Body of pancreas (tissue), 4 donors: Measurements from ENCODE around the gene KDM4B. TPM values are rescaled to one million over a fixed set of nuclear protein-coding genes. Genes with fewer than 3 reads are reported as not detected.

Experiments used
- ATAC-seq: fragments of 150-250 bp; one replicate; pipeline ENCODE4 v1.9.1; 2016
- DNase-seq, 4 donors: peaks; one replicate each; pipeline ENCODE4 v3.0.0-alpha.2; 2019
- H3K27ac ChIP-seq, 4 donors: fragments of 200-600 bp; sonication (generic); 1 replicate in 3 of 4; 2 replicates in 1 of 4; pipeline versions ENCODE4 v1.5.1 to v1.6.1; 2016 to 2019; ENCODE audit warnings: mild to moderate bottlenecking in 1 of 4, mixed read lengths in 1 of 4, moderate library complexity in 1 of 4
- H3K27me3 ChIP-seq, 2 donors: fragments of 200-600 bp; sonication (generic); one replicate each; pipeline ENCODE4 v1.6.0; 2016; ENCODE audit warnings: mild to moderate bottlenecking in 1 of 2
- H3K36me3 ChIP-seq, 2 donors: fragments of 200-600 bp; sonication (generic); replicated peaks in 1 of 2; 2 replicates each; pipeline ENCODE4 v1.5.1; 2016; ENCODE audit warnings: low read depth in 2 of 2; ENCODE audit not compliant: insufficient read depth in 1 of 2
- H3K4me1 ChIP-seq: fragments of 200-600 bp; sonication (generic); one replicate; pipeline ENCODE4 v1.6.0; 2016
- H3K4me3 ChIP-seq, 2 donors: fragments of 200-600 bp; sonication (generic); 1 replicate in 1 of 2; 2 replicates in 1 of 2; pipeline ENCODE4 v1.5.1; 2016 to 2019
- H3K9me3 ChIP-seq, 3 donors: fragments of 200-600 bp; sonication (generic); 1 replicate in 2 of 3; 2 replicates in 1 of 3; pipeline ENCODE4 v1.5.1; 2016
- CTCF ChIP-seq, 7 experiments: fragments of 450-650 bp in 4 of 7; fragments of 200-600 bp in 3 of 7; sonication (generic) in 3 of 7; IDR thresholded peaks; one replicate each; pipeline ENCODE4 v1.5.1; 2016 to 2019; ENCODE audit warnings: antibody characterized with exemption in 7 of 7
- POLR2A ChIP-seq, 3 donors: fragments of 450-650 bp; IDR thresholded peaks; one replicate each; pipeline ENCODE4 v1.6.1; 2016; ENCODE audit warnings: antibody characterized with exemption in 3 of 3, mild to moderate bottlenecking in 2 of 3
- WGBS, 2 donors: methylation state at CpG; one replicate each; pipeline ENCODE4 v1.1.5; 2017; 5-methylcytosine and 5-hydroxymethylcytosine counted together
- intact Hi-C: fragments of 100-400 bp; cut with DNase I; formaldehyde crosslinking; loops from one replicate; pipeline ENCODE4 v1.15.1; 2023
- total RNA-seq, 2 donors: library from RNA; depleted of rRNA; stranded (reverse); fragments of >200 nt; gene quantifications; one replicate each; pipeline ENCODE4 v1.1.0, GENCODE V29; 2016

KDM4B gene
- total RNA-seq, 2 donors from 2014 or later, result 18.9 to 35.3 TPM

DNA sequence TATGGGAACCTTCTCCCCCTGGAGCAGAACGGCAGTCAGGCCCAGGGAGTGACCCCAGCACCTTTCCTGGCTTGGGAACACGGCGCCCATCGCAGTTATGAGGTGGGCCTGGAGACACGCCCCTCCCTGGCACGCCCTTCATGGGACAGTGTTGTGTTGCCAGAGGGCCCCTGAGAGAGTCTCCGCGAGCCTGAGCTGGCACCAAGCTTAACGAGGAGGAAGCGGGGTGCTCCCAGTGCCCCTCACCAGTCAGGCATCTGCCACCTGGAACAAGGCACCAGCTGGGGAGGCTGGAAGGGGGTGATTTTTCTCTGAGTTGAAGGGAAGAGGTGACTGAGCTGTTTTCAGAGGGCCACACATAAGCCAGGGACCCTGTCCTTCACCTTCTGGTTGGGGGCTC, 180.6 kb downstream of the KDM4B start:
- H3K4me1 ChIP-seq, result no peaks in the 10 kb centered on the region
- 92 to 100% methylated on average over 5 to 10 of the region's 10 CpGs for WGBS, 2 donors
- H3K9me3 ChIP-seq, result no peaks in the 10 kb centered on the region
- no peak overlapping the region for H3K27ac ChIP-seq
- TF ChIP-seq POLR2A (IDR thresholded peaks at IDR 0.05), result no peak
- TF ChIP-seq CTCF (IDR thresholded peaks at IDR 0.05), result no peak
- peaks cover 0 to 9% of the 10 kb centered on the region in 2 donors for H3K36me3 ChIP-seq
- DNase-seq, result peak in 1 of 4 donors; percentile 4
- no peak overlapping the region for H3K4me3 ChIP-seq
- no peak for ATAC-seq
- H3K27me3 ChIP-seq, result no peaks in the 10 kb centered on the region
- intact Hi-C loops, result no loop called here

- TF ChIP-seq POLR2A (IDR thresholded peaks at IDR 0.05) (no peak), CTCF (IDR thresholded peaks at IDR 0.05) (no peak)
- DNase-seq (peak in 3 of 4 donors; percentile 5 to 10 (median 10)), ATAC-seq (no peak)
- Histone ChIP-seq H3K27ac (no peak overlapping the region), H3K27me3 (no peaks in the 10 kb centered on the region), H3K36me3 (peaks cover 0 to 7% of the 10 kb centered on the region in 2 donors), H3K4me1 (no peaks in the 10 kb centered on the region), H3K4me3 (no peak overlapping the region), H3K9me3 (no peaks in the 10 kb centered on the region)
- intact Hi-C loops, result loop anchor here (5.0 kb wide), 1 partner anchor 98 kb away; no protein-coding TSS in a partner anchor
- WGBS, 2 donors, result 95 to 100% methylated on average over 2 to 35 of the region's 36 CpGs
These were observed 181.3 kb downstream of the KDM4B start for GRCh38 chr19:5149932-5150901.

- Histone ChIP-seq H3K4me1 (no peaks in the 10 kb centered on the region), H3K27me3 (no peaks in the 10 kb centered on the region), H3K36me3 (peaks cover 0 to 3% of the 10 kb centered on the region in 2 donors), H3K4me3 (no peak overlapping the region), H3K27ac (no peak overlapping the region), H3K9me3 (no peaks in the 10 kb centered on the region)
- DNase-seq, result peak in 2 of 4 donors; percentile 4 to 10
- no peak for ATAC-seq
- intact Hi-C loops, result loop anchor here (5.0 kb wide), 1 partner anchor 99 kb away; no protein-coding TSS in a partner anchor
- 90 to 96% methylated on average over 36 to 44 of the region's 52 CpGs for WGBS, 2 donors
- TF ChIP-seq POLR2A (IDR thresholded peaks at IDR 0.05) (no peak), CTCF (IDR thresholded peaks at IDR 0.05) (no peak)
These were observed 182.2 kb downstream of the KDM4B start for GRCh38 chr19:5150902-5151741.

GRCh38 chr19:5152013-5152763, 183.3 kb downstream of the KDM4B start:
- Histone ChIP-seq H3K27me3 (no peaks in the 10 kb centered on the region), H3K4me3 (no peak overlapping the region), H3K9me3 (no peaks in the 10 kb centered on the region), H3K27ac (no peak overlapping the region), H3K4me1 (no peaks in the 10 kb centered on the region), H3K36me3 (no peaks in the 10 kb centered on the region)
- WGBS, 2 donors, result 89 to 92% methylated on average over 18 to 27 of the region's 27 CpGs
- ATAC-seq (no peak), DNase-seq (peak in 2 of 4 donors; percentile 4 to 11)
- intact Hi-C loops, result loop anchor here (5.0 kb wide), 1 partner anchor 100 kb away; no protein-coding TSS in a partner anchor
- TF ChIP-seq POLR2A (IDR thresholded peaks at IDR 0.05), result no peak
- TF ChIP-seq CTCF (IDR thresholded peaks at IDR 0.05), result no peak
